ENCODE data around the gene RTTN. TPM values are rescaled to one million over a fixed set of nuclear protein-coding genes. Genes with fewer than 3 reads are reported as not detected.
A peak's percentile ranks its signal among the peaks of the same experiment; 100 is the strongest.

The RTTN gene
- total and polyA plus RNA-seq, 10 of the 15 experiments (the other 5 are each of a cell fraction or from before 2014, with no cell fraction given): 9.4 to 36.6 (median 15.7) TPM

DNA sequence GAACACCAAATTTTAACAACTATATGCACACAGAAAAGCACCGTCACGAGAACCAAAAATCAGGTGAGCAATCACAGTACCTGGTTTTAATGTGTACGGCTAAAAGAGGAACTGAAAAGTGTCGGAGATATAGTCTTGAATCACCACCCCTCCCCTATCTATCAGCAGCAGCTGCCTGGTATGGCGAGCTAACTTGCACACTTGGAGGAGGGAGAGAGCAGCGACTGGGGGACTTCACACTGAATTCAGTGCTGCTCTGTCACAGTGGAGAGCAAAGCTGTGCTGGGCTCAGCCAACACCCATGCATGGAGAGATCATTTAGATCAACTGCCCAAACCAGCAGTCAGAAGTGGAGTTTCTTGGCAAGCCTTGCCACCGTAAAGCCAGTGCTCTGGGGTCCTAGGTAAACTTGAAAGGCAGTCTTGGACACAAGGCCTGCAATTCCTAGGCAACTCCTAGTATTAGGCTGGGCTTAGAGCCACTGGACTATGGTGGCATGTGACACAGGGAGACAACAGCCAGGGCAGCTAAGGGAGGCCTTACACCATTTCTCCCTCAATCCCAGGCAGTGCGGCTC is 168.6 kb downstream of the RTTN start (continued):
- TF ChIP-seq TAF1 (IDR thresholded peaks at IDR 0.05; ENCODE audit: borderline replicate concordance, low read depth, low read length) (no peak), ZNF274 (IDR thresholded peaks at IDR 0.05; ENCODE audit: insufficient read depth, insufficient read length) (no peak), NFXL1 (IDR thresholded peaks at IDR 0.05; ENCODE audit: borderline replicate concordance) (no peak), PML (IDR thresholded peaks at IDR 0.05; ENCODE audit: low read length) (0 out of 2 replicates have a peak, but pooled peaks have one; percentile 73), ZSCAN29 (IDR thresholded peaks at IDR 0.05) (no peak), ESRRA (IDR thresholded peaks at IDR 0.05; ENCODE audit: low read length) (no peak), RAD51 (IDR thresholded peaks at IDR 0.05) (peak; percentile 76), SREBF1 (IDR thresholded peaks at IDR 0.05; ENCODE audit: low read length) (peak; percentile 28; the same call in 1 of the 2 replicates), ZNF24 (IDR thresholded peaks at IDR 0.05) (no peak), POLR2AphosphoS5 (IDR thresholded peaks at IDR 0.05; ENCODE audit: low read length) (no peak), NFIC (IDR thresholded peaks at IDR 0.05; ENCODE audit: low read depth, low read length) (peak; percentile 87), SUPT20H (IDR thresholded peaks at IDR 0.05; ENCODE audit: borderline replicate concordance, control insufficient read depth, low read depth, low read length) (no peak), MYC (IDR thresholded peaks at IDR 0.05; ENCODE audit: insufficient read depth, insufficient read length, insufficient replicate concordance, low read length, severe bottlenecking) (no peak), WRNIP1 (IDR thresholded peaks at IDR 0.05; ENCODE audit: borderline replicate concordance, low read depth, low read length) (no peak), IKZF2 (IDR thresholded peaks at IDR 0.05) (peak; percentile 38 to 42; a peak in 3 of 4 replicates)
- TF ChIP-seq, protein P1, sequence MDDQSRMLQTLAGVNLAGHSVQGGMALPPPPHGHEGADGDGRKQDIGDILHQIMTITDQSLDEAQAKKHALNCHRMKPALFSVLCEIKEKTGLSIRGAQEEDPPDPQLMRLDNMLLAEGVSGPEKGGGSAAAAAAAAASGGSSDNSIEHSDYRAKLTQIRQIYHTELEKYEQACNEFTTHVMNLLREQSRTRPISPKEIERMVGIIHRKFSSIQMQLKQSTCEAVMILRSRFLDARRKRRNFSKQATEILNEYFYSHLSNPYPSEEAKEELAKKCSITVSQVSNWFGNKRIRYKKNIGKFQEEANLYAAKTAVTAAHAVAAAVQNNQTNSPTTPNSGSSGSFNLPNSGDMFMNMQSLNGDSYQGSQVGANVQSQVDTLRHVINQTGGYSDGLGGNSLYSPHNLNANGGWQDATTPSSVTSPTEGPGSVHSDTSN (IDR thresholded peaks at IDR 0.05; ENCODE audit: insufficient replicate concordance, low read depth, low read length): no peak
- TF ChIP-seq, protein P2, sequence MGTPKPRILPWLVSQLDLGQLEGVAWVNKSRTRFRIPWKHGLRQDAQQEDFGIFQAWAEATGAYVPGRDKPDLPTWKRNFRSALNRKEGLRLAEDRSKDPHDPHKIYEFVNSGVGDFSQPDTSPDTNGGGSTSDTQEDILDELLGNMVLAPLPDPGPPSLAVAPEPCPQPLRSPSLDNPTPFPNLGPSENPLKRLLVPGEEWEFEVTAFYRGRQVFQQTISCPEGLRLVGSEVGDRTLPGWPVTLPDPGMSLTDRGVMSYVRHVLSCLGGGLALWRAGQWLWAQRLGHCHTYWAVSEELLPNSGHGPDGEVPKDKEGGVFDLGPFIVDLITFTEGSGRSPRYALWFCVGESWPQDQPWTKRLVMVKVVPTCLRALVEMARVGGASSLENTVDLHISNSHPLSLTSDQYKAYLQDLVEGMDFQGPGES (IDR thresholded peaks at IDR 0.05): no peak
- TF ChIP-seq, protein P3, sequence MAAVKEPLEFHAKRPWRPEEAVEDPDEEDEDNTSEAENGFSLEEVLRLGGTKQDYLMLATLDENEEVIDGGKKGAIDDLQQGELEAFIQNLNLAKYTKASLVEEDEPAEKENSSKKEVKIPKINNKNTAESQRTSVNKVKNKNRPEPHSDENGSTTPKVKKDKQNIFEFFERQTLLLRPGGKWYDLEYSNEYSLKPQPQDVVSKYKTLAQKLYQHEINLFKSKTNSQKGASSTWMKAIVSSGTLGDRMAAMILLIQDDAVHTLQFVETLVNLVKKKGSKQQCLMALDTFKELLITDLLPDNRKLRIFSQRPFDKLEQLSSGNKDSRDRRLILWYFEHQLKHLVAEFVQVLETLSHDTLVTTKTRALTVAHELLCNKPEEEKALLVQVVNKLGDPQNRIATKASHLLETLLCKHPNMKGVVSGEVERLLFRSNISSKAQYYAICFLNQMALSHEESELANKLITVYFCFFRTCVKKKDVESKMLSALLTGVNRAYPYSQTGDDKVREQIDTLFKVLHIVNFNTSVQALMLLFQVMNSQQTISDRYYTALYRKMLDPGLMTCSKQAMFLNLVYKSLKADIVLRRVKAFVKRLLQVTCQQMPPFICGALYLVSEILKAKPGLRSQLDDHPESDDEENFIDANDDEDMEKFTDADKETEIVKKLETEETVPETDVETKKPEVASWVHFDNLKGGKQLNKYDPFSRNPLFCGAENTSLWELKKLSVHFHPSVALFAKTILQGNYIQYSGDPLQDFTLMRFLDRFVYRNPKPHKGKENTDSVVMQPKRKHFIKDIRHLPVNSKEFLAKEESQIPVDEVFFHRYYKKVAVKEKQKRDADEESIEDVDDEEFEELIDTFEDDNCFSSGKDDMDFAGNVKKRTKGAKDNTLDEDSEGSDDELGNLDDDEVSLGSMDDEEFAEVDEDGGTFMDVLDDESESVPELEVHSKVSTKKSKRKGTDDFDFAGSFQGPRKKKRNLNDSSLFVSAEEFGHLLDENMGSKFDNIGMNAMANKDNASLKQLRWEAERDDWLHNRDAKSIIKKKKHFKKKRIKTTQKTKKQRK (IDR thresholded peaks at IDR 0.05; ENCODE audit: low read depth, low read length): no peak
- TF ChIP-seq, protein P4, sequence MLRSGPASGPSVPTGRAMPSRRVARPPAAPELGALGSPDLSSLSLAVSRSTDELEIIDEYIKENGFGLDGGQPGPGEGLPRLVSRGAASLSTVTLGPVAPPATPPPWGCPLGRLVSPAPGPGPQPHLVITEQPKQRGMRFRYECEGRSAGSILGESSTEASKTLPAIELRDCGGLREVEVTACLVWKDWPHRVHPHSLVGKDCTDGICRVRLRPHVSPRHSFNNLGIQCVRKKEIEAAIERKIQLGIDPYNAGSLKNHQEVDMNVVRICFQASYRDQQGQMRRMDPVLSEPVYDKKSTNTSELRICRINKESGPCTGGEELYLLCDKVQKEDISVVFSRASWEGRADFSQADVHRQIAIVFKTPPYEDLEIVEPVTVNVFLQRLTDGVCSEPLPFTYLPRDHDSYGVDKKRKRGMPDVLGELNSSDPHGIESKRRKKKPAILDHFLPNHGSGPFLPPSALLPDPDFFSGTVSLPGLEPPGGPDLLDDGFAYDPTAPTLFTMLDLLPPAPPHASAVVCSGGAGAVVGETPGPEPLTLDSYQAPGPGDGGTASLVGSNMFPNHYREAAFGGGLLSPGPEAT (IDR thresholded peaks at IDR 0.05; ENCODE audit: low read depth): peak; percentile 82; the same call in 1 of the 2 replicates
- TF ChIP-seq, protein P5, sequence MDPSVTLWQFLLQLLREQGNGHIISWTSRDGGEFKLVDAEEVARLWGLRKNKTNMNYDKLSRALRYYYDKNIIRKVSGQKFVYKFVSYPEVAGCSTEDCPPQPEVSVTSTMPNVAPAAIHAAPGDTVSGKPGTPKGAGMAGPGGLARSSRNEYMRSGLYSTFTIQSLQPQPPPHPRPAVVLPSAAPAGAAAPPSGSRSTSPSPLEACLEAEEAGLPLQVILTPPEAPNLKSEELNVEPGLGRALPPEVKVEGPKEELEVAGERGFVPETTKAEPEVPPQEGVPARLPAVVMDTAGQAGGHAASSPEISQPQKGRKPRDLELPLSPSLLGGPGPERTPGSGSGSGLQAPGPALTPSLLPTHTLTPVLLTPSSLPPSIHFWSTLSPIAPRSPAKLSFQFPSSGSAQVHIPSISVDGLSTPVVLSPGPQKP (IDR thresholded peaks at IDR 0.05; ENCODE audit: low read depth, low read length): no peak
